A673 (cell line): ENCODE data around the gene PROKR1.

Source experiments
- CTCF ChIP-seq: fragments of 300-800, 200-600 bp; sonication (generic); conservative IDR thresholded peaks from 2 replicates; pipeline ENCODE4 v1.5.1; 2017; ENCODE audit warnings: low read depth, mild to moderate bottlenecking, antibody characterized with exemption, low read length, moderate library complexity, mixed read lengths
- EZH2 ChIP-seq: fragments of 200-600 bp; sonication (generic); IDR thresholded peaks from 2 replicates; pipeline ENCODE4 v1.6.1; 2017; ENCODE audit warnings: borderline replicate concordance, low read depth, mild to moderate bottlenecking, mixed read lengths, antibody characterized with exemption, low read length; ENCODE audit not compliant: poor library complexity, severe bottlenecking

DNA sequence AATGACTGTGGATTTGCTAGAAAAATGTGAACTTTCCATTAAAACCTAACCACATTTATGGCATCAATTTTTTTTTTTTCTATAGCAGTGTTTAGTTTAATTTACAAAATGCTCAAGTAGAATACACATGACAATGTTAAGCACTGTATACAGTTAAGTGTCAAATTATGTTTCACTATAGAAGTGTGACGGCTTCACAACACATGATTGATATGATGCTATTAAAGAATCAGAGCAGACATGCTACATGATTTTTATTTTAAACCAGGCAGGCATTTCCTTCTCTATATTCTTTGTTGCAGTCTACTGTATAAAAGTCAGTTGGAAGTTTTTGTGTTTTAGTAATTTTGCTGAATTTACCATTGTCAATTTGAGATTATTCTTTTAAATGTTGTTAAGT, 43.6 kb downstream of the PROKR1 start:
- TF ChIP-seq CTCF (no peak), EZH2 (no peak)
